Measurements from ENCODE around the gene DCAF12. TPM values are rescaled to one million over a fixed set of nuclear protein-coding genes. Genes with fewer than 3 reads are reported as not detected.

DCAF12 gene
- total and polyA plus RNA-seq, 2 of the 13 experiments (the other 11 are each of a cell fraction or from before 2014, with no cell fraction given) = 26.8 to 37.4 TPM

- no peak for TF ChIP-seq IRF2 (CRISPR knock-in tag; IDR thresholded peaks at IDR 0.05)
- TF ChIP-seq CREM (IDR thresholded peaks at IDR 0.05) = no peak
- TF ChIP-seq CREM (CRISPR knock-in tag; IDR thresholded peaks at IDR 0.05) = no peak
- 0 out of 2 replicates have a peak, but pooled peaks have one; percentile 21 for TF ChIP-seq ZNF547 (CRISPR knock-in tag; IDR thresholded peaks at IDR 0.05)
- TF ChIP-seq, protein P1, sequence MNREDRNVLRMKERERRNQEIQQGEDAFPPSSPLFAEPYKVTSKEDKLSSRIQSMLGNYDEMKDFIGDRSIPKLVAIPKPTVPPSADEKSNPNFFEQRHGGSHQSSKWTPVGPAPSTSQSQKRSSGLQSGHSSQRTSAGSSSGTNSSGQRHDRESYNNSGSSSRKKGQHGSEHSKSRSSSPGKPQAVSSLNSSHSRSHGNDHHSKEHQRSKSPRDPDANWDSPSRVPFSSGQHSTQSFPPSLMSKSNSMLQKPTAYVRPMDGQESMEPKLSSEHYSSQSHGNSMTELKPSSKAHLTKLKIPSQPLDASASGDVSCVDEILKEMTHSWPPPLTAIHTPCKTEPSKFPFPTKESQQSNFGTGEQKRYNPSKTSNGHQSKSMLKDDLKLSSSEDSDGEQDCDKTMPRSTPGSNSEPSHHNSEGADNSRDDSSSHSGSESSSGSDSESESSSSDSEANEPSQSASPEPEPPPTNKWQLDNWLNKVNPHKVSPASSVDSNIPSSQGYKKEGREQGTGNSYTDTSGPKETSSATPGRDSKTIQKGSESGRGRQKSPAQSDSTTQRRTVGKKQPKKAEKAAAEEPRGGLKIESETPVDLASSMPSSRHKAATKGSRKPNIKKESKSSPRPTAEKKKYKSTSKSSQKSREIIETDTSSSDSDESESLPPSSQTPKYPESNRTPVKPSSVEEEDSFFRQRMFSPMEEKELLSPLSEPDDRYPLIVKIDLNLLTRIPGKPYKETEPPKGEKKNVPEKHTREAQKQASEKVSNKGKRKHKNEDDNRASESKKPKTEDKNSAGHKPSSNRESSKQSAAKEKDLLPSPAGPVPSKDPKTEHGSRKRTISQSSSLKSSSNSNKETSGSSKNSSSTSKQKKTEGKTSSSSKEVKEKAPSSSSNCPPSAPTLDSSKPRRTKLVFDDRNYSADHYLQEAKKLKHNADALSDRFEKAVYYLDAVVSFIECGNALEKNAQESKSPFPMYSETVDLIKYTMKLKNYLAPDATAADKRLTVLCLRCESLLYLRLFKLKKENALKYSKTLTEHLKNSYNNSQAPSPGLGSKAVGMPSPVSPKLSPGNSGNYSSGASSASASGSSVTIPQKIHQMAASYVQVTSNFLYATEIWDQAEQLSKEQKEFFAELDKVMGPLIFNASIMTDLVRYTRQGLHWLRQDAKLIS (CRISPR knock-in tag; IDR thresholded peaks at IDR 0.05) = 0 out of 2 replicates have a peak, but pooled peaks have one; percentile 11
- TF ChIP-seq ZNF33A (CRISPR knock-in tag; IDR thresholded peaks at IDR 0.05; ENCODE audit: borderline replicate concordance) = no peak
- TF ChIP-seq ARID2 (CRISPR knock-in tag; IDR thresholded peaks at IDR 0.05; ENCODE audit: borderline replicate concordance) = no peak
- TF ChIP-seq ZNF766 (CRISPR knock-in tag; IDR thresholded peaks at IDR 0.05; ENCODE audit: borderline replicate concordance) = no peak
- no peak for TF ChIP-seq RCOR2 (CRISPR knock-in tag; IDR thresholded peaks at IDR 0.05)
- TF ChIP-seq ZNF710 (CRISPR knock-in tag; IDR thresholded peaks at IDR 0.05; ENCODE audit: borderline replicate concordance) = no peak
- TF ChIP-seq NR0B2 (CRISPR knock-in tag; IDR thresholded peaks at IDR 0.05) = 0 out of 2 replicates have a peak, but pooled peaks have one; percentile 13
These were observed 794 bp upstream of the DCAF12 start (continued) for GRCh38 chr9:34127035-34127948.
